ENCODE data around the gene RAB3GAP2.
"Not testable (repeated sequence)": the region's sequence is repeated elsewhere in the genome, so short reads cannot be mapped to it uniquely, and the experiment has no call there.

The RAB3GAP2 gene

DNA sequence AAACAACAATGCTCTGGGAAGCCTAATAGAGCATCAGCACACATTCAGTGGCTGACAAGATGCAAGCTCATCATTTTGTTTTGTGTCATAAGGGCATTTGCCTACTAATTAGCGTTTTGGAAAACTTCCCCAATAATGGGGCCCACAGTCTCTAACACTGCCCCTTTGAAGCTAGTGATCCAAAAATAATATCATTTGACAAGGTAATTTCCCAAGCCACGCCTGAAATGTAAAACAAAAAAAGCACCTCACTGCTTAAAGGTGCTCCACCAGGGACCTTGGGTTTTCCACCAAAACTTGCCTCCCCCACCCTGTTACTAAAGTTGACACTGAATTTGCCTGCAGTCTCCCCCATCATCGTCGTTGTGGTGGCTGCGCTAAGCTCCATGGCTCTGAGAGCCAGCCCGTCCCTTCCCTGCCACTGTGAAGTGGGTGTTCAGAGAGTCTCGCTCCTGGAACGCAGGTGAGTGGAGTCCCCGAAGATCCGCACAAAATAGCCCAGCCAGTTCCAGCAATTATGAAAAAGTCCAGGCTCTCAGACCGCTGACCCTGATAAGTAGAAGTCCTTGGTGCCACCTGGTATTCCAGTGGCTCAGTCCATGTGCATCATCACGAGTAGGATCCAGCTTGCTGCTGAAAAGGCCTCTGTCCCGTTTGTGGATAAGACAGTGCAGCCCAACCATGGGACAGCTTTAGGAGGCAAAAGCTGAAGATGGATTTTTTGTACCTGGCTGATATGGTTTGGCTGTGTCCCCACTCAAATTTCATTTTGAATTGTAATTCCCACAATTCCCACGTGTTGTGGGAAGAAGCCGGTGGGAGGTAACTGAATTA is 52.2 kb downstream of the RAB3GAP2 start:
- H3K27ac Mint-ChIP-seq, result no peak overlapping the region
- no peak overlapping the region for H3K4me3 Mint-ChIP-seq
- peaks cover 2% of the 10 kb centered on the region for H3K4me1 Mint-ChIP-seq (ENCODE audit: low read depth)
- H3K36me3 Mint-ChIP-seq (ENCODE audit: low read depth), result peaks cover 3% of the 10 kb centered on the region
- DNase-seq (ENCODE audit: low spot score), result no peak
- no peaks in the 10 kb centered on the region for H3K27me3 Mint-ChIP-seq (ENCODE audit: low read depth)
- H3K9me3 Mint-ChIP-seq, result no peaks in the 10 kb centered on the region

DNA sequence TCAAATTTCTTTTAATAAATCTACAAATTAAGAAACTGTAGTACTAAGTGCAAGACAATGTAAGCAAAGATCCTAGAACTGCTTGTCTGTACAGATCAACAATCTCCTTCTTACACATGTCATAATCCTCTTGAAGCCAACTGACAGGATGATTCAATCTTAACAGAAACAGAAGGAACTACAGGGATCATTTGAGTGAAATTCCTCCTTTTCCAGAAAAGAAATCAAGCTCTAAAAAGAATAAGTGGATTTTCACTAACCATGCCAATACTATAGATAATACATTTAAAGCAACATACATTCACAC is 53.2 kb downstream of the RAB3GAP2 start:
- Mint-ChIP-seq H3K27ac (no peak overlapping the region), H3K27me3 (ENCODE audit: low read depth) (no peaks in the 10 kb centered on the region), H3K4me3 (no peak overlapping the region), H3K9me3 (no peaks in the 10 kb centered on the region), H3K36me3 (ENCODE audit: low read depth) (peaks cover 3% of the 10 kb centered on the region), H3K4me1 (ENCODE audit: low read depth) (no peaks in the 10 kb centered on the region)
- no peak for DNase-seq (ENCODE audit: low spot score)

DNA sequence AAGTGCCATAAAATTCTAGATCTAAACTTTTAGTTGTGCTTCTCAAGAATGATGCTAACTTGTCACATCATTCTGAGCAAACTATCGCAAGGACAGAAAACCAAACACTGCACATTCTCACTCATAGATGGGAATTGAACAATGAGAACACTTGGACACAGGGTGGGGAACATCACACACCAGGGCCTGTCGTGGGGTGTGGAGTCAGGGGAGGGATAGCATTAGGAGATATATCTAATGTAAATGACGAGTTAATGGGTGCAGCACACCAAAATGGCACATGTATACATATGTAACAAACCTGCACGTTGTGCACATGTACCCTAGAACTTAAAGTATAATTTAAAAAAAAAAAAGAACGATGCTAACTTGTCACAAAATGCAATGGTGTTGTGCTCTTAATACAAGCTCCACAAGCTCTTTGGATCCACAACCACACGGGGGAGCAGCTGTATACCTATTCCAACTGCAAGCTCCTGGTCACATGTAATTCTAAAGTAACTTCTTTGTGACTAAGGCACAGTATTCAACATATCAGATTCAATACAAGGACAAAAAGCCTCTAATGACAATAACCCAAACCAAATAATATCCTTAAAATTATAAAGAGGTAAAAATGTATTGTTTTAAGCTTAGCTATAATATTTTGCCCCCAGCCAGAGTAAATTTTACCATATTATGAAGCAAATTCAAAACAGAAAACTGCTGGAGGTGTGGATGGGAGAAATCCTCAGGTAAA is 53.7 kb downstream of the RAB3GAP2 start:
- not testable (repeated sequence) for H3K4me1 Mint-ChIP-seq (ENCODE audit: low read depth); H3K27me3 Mint-ChIP-seq (ENCODE audit: low read depth)

DNA sequence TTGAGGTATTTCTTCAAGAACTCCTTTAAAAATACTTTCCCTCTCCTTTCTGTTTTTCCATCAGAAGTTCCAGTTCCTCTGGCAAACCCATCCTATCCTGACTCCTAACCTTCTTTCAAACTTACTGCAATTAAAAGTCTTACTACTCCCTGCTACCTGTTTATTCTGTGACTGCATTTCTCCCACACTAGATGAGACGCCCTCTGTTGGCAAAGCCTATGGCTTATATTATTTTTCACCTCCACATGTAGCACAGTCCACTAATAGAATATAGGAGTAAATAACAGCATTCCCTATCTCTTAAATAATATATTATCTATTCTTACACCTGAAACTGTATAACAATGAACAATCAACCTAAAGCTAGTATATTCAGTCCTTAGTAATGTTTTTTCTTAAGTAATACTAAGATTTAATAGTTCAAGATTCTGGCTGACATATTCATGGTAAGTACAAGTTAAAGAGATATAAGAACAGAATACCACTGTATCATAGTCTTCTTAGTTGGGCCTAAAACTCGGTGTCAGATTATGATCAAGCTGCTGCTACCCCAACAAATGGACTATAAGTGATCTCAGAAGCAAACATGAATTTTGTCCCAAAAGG is 54.8 kb downstream of the RAB3GAP2 start:
- Mint-ChIP-seq H3K4me3 (no peak overlapping the region), H3K36me3 (ENCODE audit: low read depth) (peaks cover 11% of the 10 kb centered on the region), H3K9me3 (no peaks in the 10 kb centered on the region), H3K4me1 (ENCODE audit: low read depth) (peaks cover 7% of the 10 kb centered on the region), H3K27me3 (ENCODE audit: low read depth) (no peaks in the 10 kb centered on the region), H3K27ac (no peak overlapping the region)
- no peak for DNase-seq (ENCODE audit: low spot score)

More for the DNA sequence above, 53.7 kb downstream of the RAB3GAP2 start:
- not testable (repeated sequence) for H3K4me3 Mint-ChIP-seq; H3K27ac Mint-ChIP-seq; H3K36me3 Mint-ChIP-seq (ENCODE audit: low read depth); H3K9me3 Mint-ChIP-seq
- DNase-seq (ENCODE audit: low spot score), result peak; percentile 10

DNA sequence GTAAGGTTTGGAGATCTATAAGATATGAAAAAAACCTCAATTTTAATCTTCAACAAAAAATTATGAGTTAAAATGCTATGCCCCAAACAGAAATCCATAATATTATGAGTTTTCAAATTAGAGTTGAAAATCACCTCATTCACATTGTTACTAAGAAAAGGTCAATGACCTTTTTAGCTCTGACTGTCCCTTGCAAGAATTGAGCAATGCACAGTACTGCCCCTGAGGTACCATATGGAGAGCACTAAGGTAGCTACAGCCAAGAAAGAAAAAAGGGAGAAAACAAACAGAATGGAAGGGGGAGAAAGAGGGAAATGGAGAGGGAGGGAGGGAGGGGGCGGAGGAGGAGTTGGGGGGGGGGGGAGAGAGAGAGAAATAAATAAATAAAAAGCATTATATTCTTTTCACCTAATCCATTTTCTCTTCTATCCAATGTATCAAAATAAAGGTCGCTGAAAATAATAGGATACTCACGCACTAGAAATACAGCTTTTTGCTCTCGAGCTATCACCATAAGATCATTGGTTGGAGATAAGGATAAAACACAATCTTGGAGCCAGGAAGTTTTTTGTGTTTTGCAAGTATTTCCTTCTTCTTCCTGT is 58.8 kb downstream of the RAB3GAP2 start:
- no peak for DNase-seq (ENCODE audit: low spot score)
- Mint-ChIP-seq H3K4me3 (no peak overlapping the region), H3K27me3 (ENCODE audit: low read depth) (no peaks in the 10 kb centered on the region), H3K9me3 (no peaks in the 10 kb centered on the region), H3K27ac (no peak overlapping the region), H3K36me3 (ENCODE audit: low read depth) (peaks cover 31% of the 10 kb centered on the region), H3K4me1 (ENCODE audit: low read depth) (peaks cover 7% of the 10 kb centered on the region)

DNA sequence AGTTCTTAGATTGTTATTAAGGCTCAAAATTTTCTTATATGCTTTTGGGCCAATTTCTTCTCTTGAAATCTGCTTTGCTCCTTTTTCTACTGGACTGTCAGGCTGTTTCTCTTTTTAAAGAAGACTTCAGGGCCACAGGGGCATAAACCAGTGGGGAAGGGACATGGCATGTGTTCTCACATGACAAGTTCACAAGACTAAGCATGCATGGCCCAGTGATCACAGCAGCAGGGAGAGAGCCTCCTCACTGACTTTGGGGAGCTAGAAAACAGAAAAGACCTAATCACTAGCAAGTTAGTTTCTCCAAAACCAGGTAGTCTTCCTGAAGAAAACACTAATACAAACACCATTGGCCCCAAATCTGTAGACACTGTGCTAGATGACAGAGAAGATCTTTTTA is 64.8 kb downstream of the RAB3GAP2 start:
- Mint-ChIP-seq H3K4me1 (ENCODE audit: low read depth) (no peaks in the 10 kb centered on the region), H3K4me3 (no peak overlapping the region), H3K9me3 (peaks cover 4% of the 10 kb centered on the region), H3K36me3 (ENCODE audit: low read depth) (peaks cover 57% of the 10 kb centered on the region), H3K27me3 (ENCODE audit: low read depth) (no peaks in the 10 kb centered on the region), H3K27ac (no peak overlapping the region)
- no peak for DNase-seq (ENCODE audit: low spot score)

DNA sequence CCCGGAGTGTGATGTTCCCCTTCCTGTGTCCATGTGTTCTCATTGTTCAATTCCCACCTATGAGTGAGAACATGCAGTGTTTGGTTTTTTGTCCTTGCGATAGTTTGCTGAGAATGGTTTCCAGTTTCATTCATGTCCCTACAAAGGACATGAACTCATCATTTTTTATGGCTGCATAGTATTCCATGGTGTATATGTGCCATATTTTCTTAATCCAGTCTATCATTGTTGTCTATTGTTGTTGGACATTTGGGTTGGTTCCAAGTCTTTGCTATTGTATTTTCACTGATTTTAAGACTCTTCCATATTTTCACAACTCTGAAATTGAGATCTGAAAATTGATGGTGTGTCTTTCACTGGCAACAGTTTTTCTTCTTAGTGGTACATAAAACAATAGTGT is 67.5 kb downstream of the RAB3GAP2 start:
- not testable (repeated sequence) for H3K27me3 Mint-ChIP-seq (ENCODE audit: low read depth); H3K4me3 Mint-ChIP-seq; DNase-seq (ENCODE audit: low spot score); H3K9me3 Mint-ChIP-seq; H3K4me1 Mint-ChIP-seq (ENCODE audit: low read depth); H3K27ac Mint-ChIP-seq
- H3K36me3 Mint-ChIP-seq (ENCODE audit: low read depth), result peaks cover 43% of the 10 kb centered on the region

DNA sequence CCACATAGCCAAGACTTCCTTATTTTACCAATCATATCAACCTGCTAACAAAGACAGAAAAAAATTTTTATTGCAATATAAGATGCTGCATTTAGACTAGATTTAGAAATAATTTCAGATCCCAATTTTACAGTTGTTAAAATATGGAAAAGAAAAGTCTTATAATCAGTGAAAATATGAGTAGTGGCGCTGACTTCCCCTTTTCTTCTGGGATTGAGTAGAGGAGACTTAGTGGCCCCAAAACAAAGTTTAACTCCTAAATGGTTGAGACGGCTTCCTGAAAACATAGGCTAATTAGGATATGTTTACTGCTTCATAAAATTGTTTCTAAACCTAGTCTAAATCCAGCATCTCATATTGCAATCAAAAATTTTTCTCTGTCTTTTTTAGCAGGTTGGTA is 68.4 kb downstream of the RAB3GAP2 start:
- no peak overlapping the region for H3K4me3 Mint-ChIP-seq
- peaks cover 4% of the 10 kb centered on the region for H3K9me3 Mint-ChIP-seq
- H3K36me3 Mint-ChIP-seq (ENCODE audit: low read depth), result peaks cover 38% of the 10 kb centered on the region
- H3K4me1 Mint-ChIP-seq (ENCODE audit: low read depth), result no peaks in the 10 kb centered on the region
- DNase-seq (ENCODE audit: low spot score), result no peak
- no peak overlapping the region for H3K27ac Mint-ChIP-seq
- H3K27me3 Mint-ChIP-seq (ENCODE audit: low read depth), result no peaks in the 10 kb centered on the region

DNA sequence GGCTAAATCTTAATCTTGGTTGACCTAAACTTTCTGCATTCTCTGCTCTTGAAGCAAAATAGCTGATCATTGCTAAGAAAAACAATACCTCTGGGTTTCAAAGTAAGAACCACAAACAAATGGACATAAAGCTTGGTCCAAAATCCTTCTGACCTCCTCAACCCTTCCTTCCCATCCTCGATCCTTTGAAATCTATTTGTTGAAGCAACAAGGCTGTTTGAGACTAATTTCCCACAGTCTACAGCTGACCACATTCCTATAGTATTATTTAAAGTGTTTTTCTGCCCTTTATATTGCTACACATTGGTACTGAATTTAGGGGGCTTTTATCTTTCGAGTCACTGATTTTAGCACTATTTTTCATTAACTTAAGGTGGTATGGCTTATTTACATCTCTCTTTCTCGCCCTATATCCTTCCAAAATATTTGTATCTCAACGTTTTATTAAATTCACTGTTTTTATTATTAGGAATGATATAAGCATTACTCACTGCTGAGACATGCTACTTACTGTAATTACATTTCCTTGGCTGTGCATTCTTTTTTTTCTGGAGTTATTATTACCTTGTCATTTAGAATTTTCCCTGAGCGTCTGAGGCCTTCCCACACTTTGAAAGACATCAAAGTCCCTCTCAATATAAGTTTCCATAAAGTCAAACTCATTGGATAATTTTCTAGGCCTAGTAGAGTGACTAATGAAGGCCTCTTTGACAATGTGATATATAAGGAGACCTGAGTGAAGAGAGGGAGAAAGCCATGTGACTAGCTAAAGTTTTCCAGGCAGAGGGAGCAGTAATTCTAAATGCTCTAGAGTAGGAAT is 73.9 kb downstream of the RAB3GAP2 start:
- no peaks in the 10 kb centered on the region for H3K27me3 Mint-ChIP-seq (ENCODE audit: low read depth)
- H3K4me1 Mint-ChIP-seq (ENCODE audit: low read depth), result no peaks in the 10 kb centered on the region
- no peaks in the 10 kb centered on the region for H3K9me3 Mint-ChIP-seq
- no peak overlapping the region for H3K27ac Mint-ChIP-seq
- no peak for DNase-seq (ENCODE audit: low spot score)
- peaks cover 17% of the 10 kb centered on the region for H3K36me3 Mint-ChIP-seq (ENCODE audit: low read depth)
- H3K4me3 Mint-ChIP-seq, result no peak overlapping the region

DNA sequence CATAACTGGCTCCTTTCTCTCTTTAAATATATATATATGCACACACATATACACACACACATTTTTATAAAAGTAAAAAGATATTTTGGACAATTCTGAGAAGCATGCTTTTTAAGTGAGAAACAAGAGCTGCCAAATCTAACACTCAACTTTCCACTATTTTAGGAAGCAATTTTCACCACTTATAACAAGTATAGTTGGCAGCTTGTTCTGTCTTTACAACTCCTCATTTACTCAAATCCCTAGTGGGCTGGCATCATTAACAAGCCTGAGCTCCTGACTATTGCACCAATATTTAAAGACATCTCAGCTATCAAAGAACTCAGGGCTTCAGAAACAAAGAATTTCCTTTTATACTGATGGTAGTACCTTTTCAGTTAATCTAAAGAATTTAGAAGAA is 76.6 kb downstream of the RAB3GAP2 start:
- Mint-ChIP-seq H3K4me1 (ENCODE audit: low read depth) (no peaks in the 10 kb centered on the region), H3K4me3 (no peak overlapping the region), H3K36me3 (ENCODE audit: low read depth) (peaks cover 21% of the 10 kb centered on the region), H3K9me3 (no peaks in the 10 kb centered on the region), H3K27ac (no peak overlapping the region), H3K27me3 (ENCODE audit: low read depth) (no peaks in the 10 kb centered on the region)
- DNase-seq (ENCODE audit: low spot score), result no peak

DNA sequence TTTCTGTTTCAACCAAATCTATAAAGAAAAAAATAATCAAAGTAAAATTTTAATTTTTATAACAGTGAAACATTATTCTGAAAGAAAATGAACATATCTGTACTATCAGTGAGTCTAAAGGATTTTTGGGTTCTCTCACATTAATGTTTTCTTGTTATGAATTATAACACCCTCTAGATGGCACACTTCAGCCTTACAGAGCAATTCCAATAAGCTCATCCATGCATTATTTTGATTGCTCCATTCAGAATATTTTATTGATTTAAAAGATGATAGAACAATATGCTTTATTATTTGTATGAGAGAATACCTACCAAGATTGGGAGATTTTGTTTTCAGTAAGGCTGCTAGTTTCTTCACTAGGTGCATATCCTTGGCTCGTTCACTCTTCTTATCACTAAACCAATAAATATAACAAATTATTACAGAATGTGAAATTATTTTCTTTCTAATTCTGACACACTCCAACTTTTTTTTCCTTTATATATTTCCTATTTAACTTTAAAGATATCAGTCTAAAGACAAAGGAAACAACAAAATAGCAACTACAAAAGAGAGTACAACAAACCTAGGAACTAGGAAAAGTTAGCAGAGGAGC is 82.4 kb downstream of the RAB3GAP2 start:
- peaks cover 39% of the 10 kb centered on the region for H3K36me3 Mint-ChIP-seq (ENCODE audit: low read depth)
- H3K27me3 Mint-ChIP-seq (ENCODE audit: low read depth), result no peaks in the 10 kb centered on the region
- no peaks in the 10 kb centered on the region for H3K9me3 Mint-ChIP-seq
- no peak overlapping the region for H3K27ac Mint-ChIP-seq
- no peak overlapping the region for H3K4me3 Mint-ChIP-seq
- H3K4me1 Mint-ChIP-seq (ENCODE audit: low read depth), result no peaks in the 10 kb centered on the region
- no peak for DNase-seq (ENCODE audit: low spot score)

DNA sequence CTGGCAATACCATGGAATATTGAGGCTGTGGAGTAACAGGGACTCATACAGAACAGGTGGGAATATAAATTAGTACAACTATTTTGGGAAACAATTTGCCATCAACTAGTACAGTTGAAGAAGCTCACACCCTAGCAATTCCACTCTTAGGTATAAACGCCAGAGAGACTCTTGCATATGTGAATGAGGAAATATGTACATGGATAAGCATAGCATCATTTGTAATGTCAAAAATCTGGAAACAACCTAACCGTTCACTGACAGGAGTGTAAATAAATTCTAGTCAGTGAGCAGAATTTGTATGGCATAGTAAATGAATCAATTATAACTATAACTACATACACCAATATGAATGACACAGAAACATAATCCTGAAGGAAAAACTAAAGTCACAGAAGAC is 83.7 kb downstream of the RAB3GAP2 start:
- H3K4me3 Mint-ChIP-seq, result no peak overlapping the region
- H3K4me1 Mint-ChIP-seq (ENCODE audit: low read depth), result no peaks in the 10 kb centered on the region
- peaks cover 32% of the 10 kb centered on the region for H3K36me3 Mint-ChIP-seq (ENCODE audit: low read depth)
- no peaks in the 10 kb centered on the region for H3K27me3 Mint-ChIP-seq (ENCODE audit: low read depth)
- no peak for DNase-seq (ENCODE audit: low spot score)
- no peaks in the 10 kb centered on the region for H3K9me3 Mint-ChIP-seq
- no peak overlapping the region for H3K27ac Mint-ChIP-seq

DNA sequence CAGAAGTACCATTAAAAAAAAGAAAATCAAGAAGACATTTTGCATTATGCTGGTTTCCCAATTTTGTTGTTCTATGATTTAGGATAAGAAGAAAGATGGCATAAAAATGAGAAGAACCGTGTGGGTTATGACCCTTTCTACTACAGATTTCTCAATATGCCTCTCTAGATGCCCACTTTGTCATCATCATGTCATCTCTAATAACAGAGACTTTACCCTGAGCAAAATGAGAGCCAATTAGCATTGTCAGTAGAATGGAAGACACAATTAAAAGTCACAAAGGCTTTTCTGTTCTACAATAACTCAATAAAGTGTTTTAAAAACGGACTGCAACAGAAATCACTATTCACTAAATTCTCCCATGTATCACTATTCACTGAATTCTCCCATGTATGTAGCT is 85.5 kb downstream of the RAB3GAP2 start:
- DNase-seq (ENCODE audit: low spot score), result no peak
- no peaks in the 10 kb centered on the region for H3K27me3 Mint-ChIP-seq (ENCODE audit: low read depth)
- H3K9me3 Mint-ChIP-seq, result no peaks in the 10 kb centered on the region
- H3K4me3 Mint-ChIP-seq, result no peak overlapping the region
- H3K36me3 Mint-ChIP-seq (ENCODE audit: low read depth), result peaks cover 29% of the 10 kb centered on the region
- H3K27ac Mint-ChIP-seq, result no peak overlapping the region
- H3K4me1 Mint-ChIP-seq (ENCODE audit: low read depth), result no peaks in the 10 kb centered on the region
